H1 (cell line): ENCODE data around the gene DHRS7B. TPM values are rescaled to one million over a fixed set of nuclear protein-coding genes. Genes with fewer than 3 reads are reported as not detected.

ENCODE experiments used
- CTCF ChIA-PET: fragments of 300-600 bp; sonication (Branson Sonifier 250); formaldehyde crosslinking; loops from one replicate; lab custom pipeline; 2021; ENCODE audit not compliant: partially characterized antibody; lab: Charles Lee
- POLR2A ChIA-PET: fragments of 300-600 bp; sonication (Branson Sonifier 250); formaldehyde crosslinking; loops from one replicate; lab custom pipeline; 2021; ENCODE audit warnings: inconsistent platforms; ENCODE audit not compliant: partially characterized antibody; lab: Charles Lee
- DNase-seq, 2 experiments: peaks; one replicate each; pipeline versions ENCODE4 v3.0.0 to v3.0.0-alpha.2; 2010 to 2022; ENCODE audit warnings: low spot score in 2 of 2, low read depth in 1 of 2, mixed read lengths in 1 of 2
- FAIRE-seq: peaks from 2 replicates; lab custom pipeline; 2011; peaks lifted over from hg19 to GRCh38; lab: Jason Lieb, UNC
- H2AFZ ChIP-seq: 2 replicates; pipeline ENCODE4 v1.8.1; 2012; ENCODE audit warnings: low read length, inconsistent platforms
- H2AK5ac ChIP-seq: 2 replicates; pipeline ENCODE4 v1.6.1; 2013; ENCODE audit warnings: low read depth, low read length
- H2BK120ac ChIP-seq: replicated peaks from 2 replicates; pipeline ENCODE3; 2013; ENCODE audit warnings: low read depth, low read length, inconsistent platforms
- H2BK12ac ChIP-seq: 2 replicates; pipeline ENCODE4 v1.6.1; 2013; ENCODE audit warnings: low read depth, low read length
- H2BK15ac ChIP-seq: 2 replicates; pipeline ENCODE4 v1.6.1; 2013; ENCODE audit warnings: low read length
- H2BK20ac ChIP-seq: 2 replicates; pipeline ENCODE4 v1.6.1; 2013; ENCODE audit warnings: low read length
- H2BK5ac ChIP-seq: 2 replicates; pipeline ENCODE4 v1.6.1; 2013; ENCODE audit warnings: low read depth, low read length
- H3K14ac ChIP-seq: 2 replicates; pipeline ENCODE4 v1.6.1; 2013; ENCODE audit warnings: inconsistent platforms; ENCODE audit not compliant: insufficient read length
- H3K18ac ChIP-seq: 2 replicates; pipeline ENCODE4 v1.6.1; 2013; ENCODE audit warnings: low read length; ENCODE audit errors: extremely low read depth
- H3K23ac ChIP-seq: 2 replicates; pipeline ENCODE4 v1.6.1; 2013; ENCODE audit warnings: inconsistent platforms; ENCODE audit not compliant: insufficient read length
- H3K23me2 ChIP-seq: 2 replicates; pipeline ENCODE4 v1.6.1; 2013; ENCODE audit warnings: low read depth, low read length
- H3K27ac ChIP-seq: 2 replicates; pipeline ENCODE4 v1.6.1; 2011; ENCODE audit warnings: low read depth, low read length, inconsistent platforms
- H3K27me3 ChIP-seq, 4 experiments: replicated peaks in 1 of 4; 1 replicate in 1 of 4; 2 replicates in 3 of 4; pipeline versions ENCODE4 v1.6.1 to v1.8.1; 2011 to 2013; ENCODE audit warnings: low read length in 3 of 4, mild to moderate bottlenecking in 3 of 4, inconsistent platforms in 2 of 4, mixed read lengths in 2 of 4, moderate library complexity in 1 of 4; ENCODE audit not compliant: control insufficient read depth in 3 of 4, insufficient read depth in 3 of 4; ENCODE audit errors: extremely low read depth in 1 of 4
- H3K36me3 ChIP-seq, 4 experiments: 2 replicates each; pipeline versions ENCODE4 v1.6.1 to v1.8.1; 2011 to 2013; ENCODE audit warnings: mild to moderate bottlenecking in 4 of 4, low read length in 3 of 4, moderate library complexity in 2 of 4, control low read depth in 1 of 4, inconsistent platforms in 1 of 4; ENCODE audit not compliant: insufficient read depth in 4 of 4, control insufficient read depth in 2 of 4
- H3K4ac ChIP-seq: replicated peaks from 2 replicates; pipeline ENCODE3; 2013; ENCODE audit warnings: low read length, low read depth, mixed read lengths, inconsistent platforms; ENCODE audit not compliant: insufficient read length
- H3K4me1 ChIP-seq, 4 experiments: replicated peaks in 1 of 4; 1 replicate in 1 of 4; 2 replicates in 3 of 4; pipeline versions ENCODE4 v1.6.1 to v1.8.1; 2011 to 2013; ENCODE audit warnings: low read length in 3 of 4, inconsistent platforms in 2 of 4, mixed read lengths in 1 of 4; ENCODE audit not compliant: insufficient read depth in 4 of 4, control insufficient read depth in 3 of 4
- H3K4me2 ChIP-seq, 2 experiments: 2 replicates each; pipeline versions ENCODE4 v1.6.1 to v1.8.1; 2011 to 2013; ENCODE audit warnings: low read depth in 2 of 2, low read length in 2 of 2, control low read depth in 1 of 2, inconsistent platforms in 1 of 2, mild to moderate bottlenecking in 1 of 2; ENCODE audit not compliant: insufficient read depth in 1 of 2
- H3K4me3 ChIP-seq, 4 experiments: fragments of 200-600, 300-600 bp in 1 of 4; sonication (generic), shearing (Covaris generic), sonication (Bioruptor Twin) in 1 of 4; 2 replicates each; pipeline versions ENCODE4 v1.5.1 to v1.8.1; 2011 to 2016; ENCODE audit warnings: low read length in 4 of 4, low read depth in 3 of 4, control low read depth in 2 of 4, inconsistent platforms in 2 of 4, mild to moderate bottlenecking in 2 of 4, mixed read lengths in 1 of 4, moderate library complexity in 1 of 4; ENCODE audit not compliant: insufficient read depth in 2 of 4; ENCODE audit errors: extremely low read depth in 1 of 4
- H3K56ac ChIP-seq: replicated peaks from 2 replicates; pipeline ENCODE3; 2013; ENCODE audit warnings: low read depth, mild to moderate bottlenecking, mixed read lengths, low read length, inconsistent platforms; ENCODE audit not compliant: insufficient read length
- H3K79me1 ChIP-seq: 2 replicates; pipeline ENCODE4 v1.6.1; 2013; ENCODE audit warnings: low read depth, low read length, control low read depth
- H3K79me2 ChIP-seq, 2 experiments: 2 replicates each; pipeline versions ENCODE4 v1.6.1 to v1.8.1; 2012 to 2013; ENCODE audit warnings: low read length in 2 of 2, mild to moderate bottlenecking in 2 of 2, inconsistent platforms in 1 of 2; ENCODE audit not compliant: insufficient read depth in 2 of 2, control insufficient read depth in 1 of 2
- H3K9ac ChIP-seq, 4 experiments: replicated peaks in 1 of 4; 1 replicate in 1 of 4; 2 replicates in 3 of 4; pipeline versions ENCODE4 v1.6.1 to v1.8.1; 2011 to 2013; ENCODE audit warnings: low read depth in 3 of 4, low read length in 3 of 4, control low read depth in 2 of 4, mild to moderate bottlenecking in 2 of 4, moderate library complexity in 2 of 4, inconsistent platforms in 1 of 4; ENCODE audit errors: extremely low read depth in 1 of 4
- H3K9me3 ChIP-seq, 2 experiments: 2 replicates each; pipeline versions ENCODE4 v1.6.1 to v1.8.1; 2012 to 2013; ENCODE audit warnings: mild to moderate bottlenecking in 2 of 2, moderate library complexity in 2 of 2, control low read depth in 1 of 2, inconsistent platforms in 1 of 2, low read depth in 1 of 2, low read length in 1 of 2, mixed read lengths in 1 of 2; ENCODE audit not compliant: insufficient read depth in 2 of 2
- H4K20me1 ChIP-seq, 2 experiments: replicated peaks in 1 of 2; 2 replicates each; pipeline versions ENCODE3 to v1.8.1; 2011 to 2013; ENCODE audit warnings: inconsistent platforms in 2 of 2, low read length in 2 of 2, mild to moderate bottlenecking in 1 of 2; ENCODE audit not compliant: insufficient read depth in 2 of 2, control insufficient read depth in 1 of 2
- H4K5ac ChIP-seq: 2 replicates; pipeline ENCODE4 v1.6.1; 2013; ENCODE audit warnings: low read length, low read depth, mixed read lengths, inconsistent platforms; ENCODE audit not compliant: insufficient read length
- H4K8ac ChIP-seq: 2 replicates; pipeline ENCODE4 v1.8.0; 2013; ENCODE audit warnings: mild to moderate bottlenecking, moderate library complexity, low read length, inconsistent platforms; ENCODE audit not compliant: insufficient read depth; ENCODE audit errors: extremely low read depth
- H4K91ac ChIP-seq: replicated peaks from 2 replicates; pipeline ENCODE3; 2013; ENCODE audit warnings: low read length, mixed read lengths, inconsistent platforms; ENCODE audit not compliant: insufficient read length
- CREB1 ChIP-seq: IDR thresholded peaks from 2 replicates; pipeline ENCODE4 v1.6.1; 2012; ENCODE audit warnings: inconsistent platforms
- CTCF ChIP-seq, 3 experiments: IDR thresholded peaks; 1 replicate in 2 of 3; 2 replicates in 1 of 3; pipeline versions ENCODE4 v1.5.1 to v1.6.1; 2011; ENCODE audit warnings: low read length in 3 of 3, mild to moderate bottlenecking in 3 of 3, inconsistent platforms in 2 of 3, low read depth in 1 of 3, moderate library complexity in 1 of 3; ENCODE audit not compliant: insufficient read depth in 1 of 3; ENCODE audit errors: control extremely low read depth in 1 of 3
- GTF2F1 ChIP-seq: IDR thresholded peaks from 2 replicates; pipeline ENCODE4 v1.6.1; 2012; ENCODE audit warnings: low read depth, low read length, improper control_type of control experiment, borderline replicate concordance
- PHF8 ChIP-seq: fragments of 200-600 bp; sonication (generic); conservative IDR thresholded peaks from 2 replicates; pipeline ENCODE4 v1.7.1; 2012; ENCODE audit warnings: low read depth, mild to moderate bottlenecking, inconsistent platforms, low read length, moderate library complexity
- POLR2A ChIP-seq, 2 experiments: IDR thresholded peaks; 1 replicate in 1 of 2; 2 replicates in 1 of 2; pipeline ENCODE4 v1.6.1; 2011; ENCODE audit warnings: low read depth in 2 of 2, low read length in 2 of 2, mild to moderate bottlenecking in 2 of 2; ENCODE audit errors: control extremely low read depth in 1 of 2
- RBBP5 ChIP-seq: IDR thresholded peaks from 2 replicates; pipeline ENCODE4 v1.7.1; 2012; ENCODE audit warnings: low read depth, mild to moderate bottlenecking, inconsistent platforms, low read length, moderate library complexity, borderline replicate concordance
- SIN3A ChIP-seq, 2 experiments: IDR thresholded peaks in 1 of 2; conservative IDR thresholded peaks in 1 of 2; 2 replicates each; pipeline ENCODE4 v1.6.1; 2011 to 2012; ENCODE audit warnings: low read length in 2 of 2, improper control_type of control experiment in 1 of 2, low read depth in 1 of 2, mild to moderate bottlenecking in 1 of 2
- WGBS, 2 experiments: shearing (Covaris generic) in 1 of 2; methylation state at CpG; one replicate each; pipeline versions ENCODE4 v1.1.6 to v1.1.7; 2013 to 2015; ENCODE audit warnings: low lambda C conversion rate in 2 of 2, mixed read lengths in 2 of 2, inconsistent platforms in 1 of 2, low coverage in 1 of 2, missing lambda C conversion rate in 1 of 2; ENCODE audit not compliant: insufficient replicate concordance in 2 of 2, insufficient coverage in 1 of 2, insufficient read length in 1 of 2; ENCODE audit errors: extremely low coverage in 1 of 2, missing lambda C conversion rate in 1 of 2; 5-methylcytosine and 5-hydroxymethylcytosine counted together
- polyA plus RNA-seq, 7 experiments: library from polyadenylated mRNA; depleted of rRNA in 3 of 7; stranded (reverse) in 5 of 7; unstranded in 2 of 7; fragments of >200 nt in 5 of 7; fragments of 200-250 nt in 2 of 7; gene quantifications; 1 replicate in 5 of 7; 2 replicates in 1 of 7; 4 replicates in 1 of 7; pipeline versions ENCODE4 v1.2.1 to v1.2.3, GENCODE V29; 2011 to 2013; ENCODE audit warnings: missing spikeins in 2 of 7, mixed read lengths in 2 of 7
- total RNA-seq: library from RNA; stranded (reverse); fragmentation: NEBNext Ultra II Directional; extraction: Animal tissue kit (Norgen Biotek cat#: 25700); gene quantifications from 2 replicates; pipeline ENCODE4 v1.2.1, GENCODE V29; 2021

The DHRS7B gene
- total and polyA plus RNA-seq, 2 of the 8 experiments (the other 6 are each of a cell fraction or from before 2014, with no cell fraction given), result 11.0 to 27.9 TPM

- CTCF ChIA-PET, result interaction anchor here (0.8 to 2.9 kb wide), 6 partner anchors 9 to 349 kb away, joined by 3 to 20 read pairs (median 4); no protein-coding TSS in a partner anchor
Measured at GRCh38 chr17:21108651-21109050, 18.1 kb upstream of the DHRS7B start.

More at GRCh38 chr17:21108651-21109050, 18.1 kb upstream of the DHRS7B start:
- TF ChIP-seq PHF8 (no peak), POLR2A (IDR thresholded peaks at IDR 0.05; ENCODE audit: control extremely low read depth in 1 of 2, low read depth in 2 of 2, low read length in 2 of 2) (no peak), RBBP5 (no peak), CREB1 (no peak), GTF2F1 (no peak), CTCF (IDR thresholded peaks at IDR 0.05; ENCODE audit: control extremely low read depth in 1 of 3, insufficient read depth in 1 of 3, low read depth in 1 of 3, low read length in 3 of 3) (no peak), SIN3A (conservative IDR thresholded peaks at IDR 0.05 in 1 of 2, IDR thresholded peaks at IDR 0.05 in 1 of 2; ENCODE audit: low read depth in 1 of 2, low read length in 2 of 2) (no peak)
- no peak overlapping the region for H2AK5ac ChIP-seq
- POLR2A ChIA-PET, result interaction anchor here (0.6 to 4.5 kb wide), 10 partner anchors 9 to 241 kb away, joined by 3 to 25 read pairs (median 4); partner anchors contain the start of gene USP22
- no peaks in the 10 kb centered on the region for H3K23me2 ChIP-seq
- H4K91ac ChIP-seq, result no peak overlapping the region
- H4K5ac ChIP-seq, result peak overlapping the region; percentile 19
- H3K27me3 ChIP-seq, result no peaks in the 10 kb centered on the region
- no peak overlapping the region for H3K18ac ChIP-seq
- no peaks in the 10 kb centered on the region for H3K9me3 ChIP-seq
- peaks cover 1 to 7% (median 6%) of the 10 kb centered on the region in 4 experiments; a peak in 5 of 7 replicates for H3K4me1 ChIP-seq
- H3K79me1 ChIP-seq, result no peaks in the 10 kb centered on the region
- H4K8ac ChIP-seq, result no peak overlapping the region
- DNase-seq, result no peak
- H3K4me2 ChIP-seq, result no peak overlapping the region
- H3K56ac ChIP-seq, result no peak overlapping the region
- H3K79me2 ChIP-seq, result no peaks in the 10 kb centered on the region
- no peaks in the 10 kb centered on the region for H3K36me3 ChIP-seq
- H3K4me3 ChIP-seq, result peak overlapping the region in 1 of 4 experiments; percentile 23; a peak in 1 of 8 replicates
- no peak overlapping the region for H2BK20ac ChIP-seq
- H4K20me1 ChIP-seq, result no peaks in the 10 kb centered on the region
- no peak overlapping the region for H3K14ac ChIP-seq
- no peak overlapping the region for H3K27ac ChIP-seq
- no peak overlapping the region for H3K9ac ChIP-seq
- H2BK12ac ChIP-seq, result no peak overlapping the region
- peak overlapping the region; percentile 89; the same call in 1 of the 2 replicates for H2BK5ac ChIP-seq
- no peak overlapping the region for H3K23ac ChIP-seq
- H2BK15ac ChIP-seq, result no peak overlapping the region
- 64% methylated on average over 3 of the region's 3 CpGs; no CpG with 5 or more reads in 1 of the 2 experiments for WGBS, 2 experiments
- H3K4ac ChIP-seq, result no peak overlapping the region
- no peak overlapping the region for H2AFZ ChIP-seq
- no peak overlapping the region for H2BK120ac ChIP-seq
- no peak for FAIRE-seq
